Adrenal gland (tissue), 5 donors: ENCODE data around the gene UGT1A9.

Source experiments
- POLR2A ChIP-seq, 2 donors: fragments of 450-650 bp; IDR thresholded peaks; one replicate each; pipeline ENCODE4 v1.6.1; 2017; ENCODE audit warnings: antibody characterized with exemption in 2 of 2, mild to moderate bottlenecking in 2 of 2, moderate library complexity in 1 of 2
- TF ChIP-seq, protein P1 (sequence below), 6 experiments: fragments of 450-650 bp in 4 of 6; fragments of 200-600 bp in 2 of 6; sonication (generic) in 1 of 6; IDR thresholded peaks; 1 replicate in 5 of 6; 2 replicates in 1 of 6; pipeline versions ENCODE4 v1.5.1 to v1.8.0; 2016 to 2021; ENCODE audit warnings: antibody characterized with exemption in 6 of 6, mild to moderate bottlenecking in 2 of 6, moderate library complexity in 1 of 6
- donor health status: DM: no; HTN: no; CAD: no.

- TF ChIP-seq, protein P1, sequence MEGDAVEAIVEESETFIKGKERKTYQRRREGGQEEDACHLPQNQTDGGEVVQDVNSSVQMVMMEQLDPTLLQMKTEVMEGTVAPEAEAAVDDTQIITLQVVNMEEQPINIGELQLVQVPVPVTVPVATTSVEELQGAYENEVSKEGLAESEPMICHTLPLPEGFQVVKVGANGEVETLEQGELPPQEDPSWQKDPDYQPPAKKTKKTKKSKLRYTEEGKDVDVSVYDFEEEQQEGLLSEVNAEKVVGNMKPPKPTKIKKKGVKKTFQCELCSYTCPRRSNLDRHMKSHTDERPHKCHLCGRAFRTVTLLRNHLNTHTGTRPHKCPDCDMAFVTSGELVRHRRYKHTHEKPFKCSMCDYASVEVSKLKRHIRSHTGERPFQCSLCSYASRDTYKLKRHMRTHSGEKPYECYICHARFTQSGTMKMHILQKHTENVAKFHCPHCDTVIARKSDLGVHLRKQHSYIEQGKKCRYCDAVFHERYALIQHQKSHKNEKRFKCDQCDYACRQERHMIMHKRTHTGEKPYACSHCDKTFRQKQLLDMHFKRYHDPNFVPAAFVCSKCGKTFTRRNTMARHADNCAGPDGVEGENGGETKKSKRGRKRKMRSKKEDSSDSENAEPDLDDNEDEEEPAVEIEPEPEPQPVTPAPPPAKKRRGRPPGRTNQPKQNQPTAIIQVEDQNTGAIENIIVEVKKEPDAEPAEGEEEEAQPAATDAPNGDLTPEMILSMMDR (IDR thresholded peaks at IDR 0.05), result no peak
- TF ChIP-seq POLR2A (IDR thresholded peaks at IDR 0.05), result no peak
Observed at GRCh38 chr2:233681521-233682099, 9.9 kb downstream of the UGT1A9 start, which contains the start of gene UGT1A7.
